Left renal pelvis (tissue), 4 donors: ENCODE measurements around the gene SPDYA. TPM values are rescaled to one million over a fixed set of nuclear protein-coding genes. Genes with fewer than 3 reads are reported as not detected.

Experiments
- polyA plus RNA-seq, 4 donors: library from polyadenylated mRNA; unstranded; fragments of 120-200 nt; gene quantifications; one replicate each; pipeline ENCODE4 v1.2.1, GENCODE V29; 2013; ENCODE audit not compliant: insufficient read length in 4 of 4

Gene SPDYA
- polyA plus RNA-seq, 4 donors, result 0.87 to 4.0 (median 2.5) TPM

Other genes starting within 250 kb of the SPDYA start
- gene PPP1CB, start 59.0 kb upstream of the SPDYA start, polyA plus RNA-seq, result 100 to 1,000 TPM; 161 to 225 (median 191) TPM
- gene TRMT61B, start 59.5 kb downstream of the SPDYA start, polyA plus RNA-seq, result 10 to 100 TPM; 23.5 to 29.4 (median 27.3) TPM
- 10 to 100 TPM; 37.8 to 52.8 (median 47.1) TPM for gene WDR43, start 83.8 kb downstream of the SPDYA start, polyA plus RNA-seq
- 1 to 10 TPM in 1 of 4 donors, under 1 TPM in 3; 0.15 to 1.6 (median 0.85) TPM for gene TOGARAM2, start 170.5 kb downstream of the SPDYA start, polyA plus RNA-seq